CD14-positive monocyte (primary cell): ENCODE measurements around the gene ABCA2. TPM values are rescaled to one million over a fixed set of nuclear protein-coding genes. Genes with fewer than 3 reads are reported as not detected.

ENCODE experiments used
- DNase-seq, 3 donors: peaks; one replicate each; pipeline ENCODE4 v3.0.0-alpha.2; 2011 to 2022
- H2AFZ ChIP-seq: 2 replicates; pipeline ENCODE4 v1.6.0; 2012; ENCODE audit warnings: mild to moderate bottlenecking, low read depth, low read length, inconsistent platforms; ENCODE audit not compliant: insufficient read depth, poor library complexity, severe bottlenecking
- H3K27ac ChIP-seq, 2 donors: 1 replicate in 1 of 2; 2 replicates in 1 of 2; pipeline ENCODE4 v1.5.1; 2012 to 2013; ENCODE audit warnings: low read length in 2 of 2, control low read depth in 1 of 2, inconsistent platforms in 1 of 2, low read depth in 1 of 2, mild to moderate bottlenecking in 1 of 2
- H3K27me3 ChIP-seq, 2 donors: one replicate each; pipeline versions ENCODE4 v1.6.0 to v1.6.1; 2011 to 2013; ENCODE audit warnings: low read length in 2 of 2; ENCODE audit not compliant: control insufficient read depth in 2 of 2, insufficient read depth in 2 of 2
- H3K36me3 ChIP-seq, 2 donors: replicated peaks in 1 of 2; 1 replicate in 1 of 2; 2 replicates in 1 of 2; pipeline versions ENCODE4 v1.5.1 to v1.6.1; 2012 to 2013; ENCODE audit warnings: low read length in 2 of 2, control low read depth in 1 of 2, inconsistent platforms in 1 of 2, mild to moderate bottlenecking in 1 of 2; ENCODE audit not compliant: insufficient read depth in 2 of 2, control insufficient read depth in 1 of 2
- H3K4me1 ChIP-seq, 2 donors: 1 replicate in 1 of 2; 2 replicates in 1 of 2; pipeline versions ENCODE4 v1.5.1 to v1.6.1; 2012 to 2013; ENCODE audit warnings: low read length in 2 of 2, control low read depth in 1 of 2, inconsistent platforms in 1 of 2, mild to moderate bottlenecking in 1 of 2, moderate library complexity in 1 of 2; ENCODE audit not compliant: insufficient read depth in 2 of 2, control insufficient read depth in 1 of 2
- H3K4me2 ChIP-seq: replicated peaks from 2 replicates; pipeline ENCODE3; 2012; ENCODE audit warnings: low read length, moderate library complexity, mild to moderate bottlenecking; ENCODE audit not compliant: poor library complexity, severe bottlenecking; ENCODE audit errors: extremely low read depth
- H3K4me3 ChIP-seq, 3 experiments: fragments of 200-600 bp in 1 of 3; sonication (generic) in 1 of 3; replicated peaks in 1 of 3; 1 replicate in 2 of 3; 2 replicates in 1 of 3; pipeline ENCODE4 v1.5.1; 2011 to 2013; ENCODE audit warnings: low read length in 3 of 3, mild to moderate bottlenecking in 3 of 3, control low read depth in 2 of 3, low read depth in 2 of 3, inconsistent platforms in 1 of 3, moderate library complexity in 1 of 3
- H3K79me2 ChIP-seq: 2 replicates; pipeline ENCODE4 v1.6.0; 2012; ENCODE audit warnings: mild to moderate bottlenecking, control low read depth, inconsistent platforms, low read length, moderate library complexity; ENCODE audit not compliant: insufficient read depth
- H3K9ac ChIP-seq: 2 replicates; pipeline ENCODE4 v1.6.0; 2017; ENCODE audit warnings: low read length, mild to moderate bottlenecking; ENCODE audit not compliant: insufficient read depth, poor library complexity, severe bottlenecking
- H3K9me3 ChIP-seq, 2 donors: replicated peaks in 1 of 2; 1 replicate in 1 of 2; 2 replicates in 1 of 2; pipeline versions ENCODE4 v1.5.1 to v1.6.1; 2012 to 2013; ENCODE audit warnings: low read length in 2 of 2, control low read depth in 1 of 2; ENCODE audit not compliant: control insufficient read depth in 1 of 2, insufficient read depth in 1 of 2
- H4K20me1 ChIP-seq: 2 replicates; pipeline ENCODE4 v1.6.0; 2012; ENCODE audit warnings: mild to moderate bottlenecking, low read length, control low read depth, moderate library complexity; ENCODE audit not compliant: insufficient read depth
- H3K27ac Mint-ChIP-seq, 7 donors: one replicate each; pipeline ENCODE4 v1.8.0; 2020; ENCODE audit warnings: mild to moderate bottlenecking in 7 of 7, mixed read lengths in 7 of 7, moderate library complexity in 6 of 7, inconsistent platforms in 2 of 7
- H3K27me3 Mint-ChIP-seq, 3 donors: one replicate each; pipeline ENCODE4 v1.8.0; 2021 to 2022; ENCODE audit warnings: low read depth in 3 of 3, mild to moderate bottlenecking in 3 of 3, mixed read lengths in 3 of 3, moderate library complexity in 3 of 3, inconsistent platforms in 1 of 3
- H3K36me3 Mint-ChIP-seq, 2 donors: one replicate each; pipeline ENCODE4 v1.8.0; 2020; ENCODE audit warnings: mixed read lengths in 2 of 2, inconsistent platforms in 1 of 2, mild to moderate bottlenecking in 1 of 2
- H3K4me1 Mint-ChIP-seq: one replicate; pipeline ENCODE4 v1.8.0; 2020; ENCODE audit warnings: mild to moderate bottlenecking, mixed read lengths
- H3K4me3 Mint-ChIP-seq, 2 donors: one replicate each; pipeline ENCODE4 v1.8.0; 2020; ENCODE audit warnings: mild to moderate bottlenecking in 2 of 2, mixed read lengths in 2 of 2, moderate library complexity in 1 of 2
- H3K9me3 Mint-ChIP-seq, 7 donors: one replicate each; pipeline ENCODE4 v1.8.0; 2020 to 2022; ENCODE audit warnings: mixed read lengths in 7 of 7, mild to moderate bottlenecking in 6 of 7, moderate library complexity in 6 of 7, inconsistent platforms in 2 of 7
- CTCF ChIP-seq: fragments of 200-600 bp; IDR thresholded peaks from one replicate; pipeline ENCODE4 v1.8.0; 2022; ENCODE audit warnings: antibody characterized with exemption, mild to moderate bottlenecking
- WGBS: methylation state at CpG from one replicate; pipeline ENCODE4 v1.1.5; 2013; ENCODE audit warnings: missing lambda C conversion rate; ENCODE audit not compliant: insufficient coverage; 5-methylcytosine and 5-hydroxymethylcytosine counted together
- intact Hi-C, 2 donors: fragments of 100-400 bp; cut with micrococcal nuclease; formaldehyde crosslinking; loops; one replicate each; pipeline versions ENCODE4 v1.15.0 to v1.15.1; 2023
- polyA plus RNA-seq, 3 donors: library from polyadenylated mRNA; depleted of rRNA in 1 of 3; unstranded in 2 of 3; stranded (reverse) in 1 of 3; fragments of 300-500 nt in 2 of 3; fragments of >200 nt in 1 of 3; fragmentation: Illumina TruSeq in 2 of 3; gene quantifications; 1 replicate in 2 of 3; 2 replicates in 1 of 3; pipeline ENCODE4 v1.2.3, GENCODE V29; 2012 to 2021

ABCA2 gene
- polyA plus RNA-seq, 3 donors: 0.18 to 30.7 (median 0.40) TPM

GRCh38 chr9:136964171-136964689 is 63.8 kb downstream of the ABCA2 start:
- no peaks in the 10 kb centered on the region for H3K79me2 ChIP-seq
- no peak overlapping the region for H3K4me3 Mint-ChIP-seq
- no peak for DNase-seq
- H3K27ac Mint-ChIP-seq: no peak overlapping the region
- no peaks in the 10 kb centered on the region for H3K9me3 ChIP-seq
- intact Hi-C loops: no loop called here
- peaks cover 0 to 2% (median 0%) of the 10 kb centered on the region in 7 donors for H3K9me3 Mint-ChIP-seq
- H3K4me1 ChIP-seq: peaks cover 10 to 17% of the 10 kb centered on the region in 2 donors
- no peak overlapping the region for H3K9ac ChIP-seq
- H2AFZ ChIP-seq: peak overlapping the region; percentile 23
- peaks cover 16% of the 10 kb centered on the region for H3K4me1 Mint-ChIP-seq
- H3K27me3 Mint-ChIP-seq: peaks cover 9 to 20% (median 14%) of the 10 kb centered on the region in 3 donors
- no peaks in the 10 kb centered on the region for H3K36me3 ChIP-seq
- no peaks in the 10 kb centered on the region for H3K36me3 Mint-ChIP-seq
- no peaks in the 10 kb centered on the region for H4K20me1 ChIP-seq
- WGBS: 89% methylated on average over 16 of the region's 22 CpGs
- TF ChIP-seq CTCF: no peak
- H3K4me2 ChIP-seq: no peak overlapping the region
- H3K27me3 ChIP-seq: no peaks in the 10 kb centered on the region
- no peak overlapping the region for H3K27ac ChIP-seq
- H3K4me3 ChIP-seq: no peak overlapping the region

GRCh38 chr9:136963751-136964150 is 64.3 kb downstream of the ABCA2 start:
- intact Hi-C loops: no loop called here
- Histone ChIP-seq H3K27ac (no peak overlapping the region), H3K4me3 (no peak overlapping the region), H3K9me3 (no peaks in the 10 kb centered on the region), H3K9ac (no peak overlapping the region), H2AFZ (no peak overlapping the region), H3K4me2 (no peak overlapping the region), H3K4me1 (peaks cover 10 to 17% of the 10 kb centered on the region in 2 donors), H3K27me3 (no peaks in the 10 kb centered on the region), H3K36me3 (no peaks in the 10 kb centered on the region), H3K79me2 (no peaks in the 10 kb centered on the region), H4K20me1 (no peaks in the 10 kb centered on the region)
- peaks cover 0 to 2% (median 0%) of the 10 kb centered on the region in 7 donors for H3K9me3 Mint-ChIP-seq
- no peak overlapping the region for H3K4me3 Mint-ChIP-seq
- DNase-seq: no peak
- TF ChIP-seq CTCF: no peak
- peaks cover 16% of the 10 kb centered on the region for H3K4me1 Mint-ChIP-seq
- H3K36me3 Mint-ChIP-seq: no peaks in the 10 kb centered on the region
- H3K27ac Mint-ChIP-seq: no peak overlapping the region
- 96% methylated on average over 5 of the region's 12 CpGs for WGBS
- peaks cover 9 to 20% (median 14%) of the 10 kb centered on the region in 3 donors for H3K27me3 Mint-ChIP-seq
